ENCODE measurements around the gene EFL1.

DNA sequence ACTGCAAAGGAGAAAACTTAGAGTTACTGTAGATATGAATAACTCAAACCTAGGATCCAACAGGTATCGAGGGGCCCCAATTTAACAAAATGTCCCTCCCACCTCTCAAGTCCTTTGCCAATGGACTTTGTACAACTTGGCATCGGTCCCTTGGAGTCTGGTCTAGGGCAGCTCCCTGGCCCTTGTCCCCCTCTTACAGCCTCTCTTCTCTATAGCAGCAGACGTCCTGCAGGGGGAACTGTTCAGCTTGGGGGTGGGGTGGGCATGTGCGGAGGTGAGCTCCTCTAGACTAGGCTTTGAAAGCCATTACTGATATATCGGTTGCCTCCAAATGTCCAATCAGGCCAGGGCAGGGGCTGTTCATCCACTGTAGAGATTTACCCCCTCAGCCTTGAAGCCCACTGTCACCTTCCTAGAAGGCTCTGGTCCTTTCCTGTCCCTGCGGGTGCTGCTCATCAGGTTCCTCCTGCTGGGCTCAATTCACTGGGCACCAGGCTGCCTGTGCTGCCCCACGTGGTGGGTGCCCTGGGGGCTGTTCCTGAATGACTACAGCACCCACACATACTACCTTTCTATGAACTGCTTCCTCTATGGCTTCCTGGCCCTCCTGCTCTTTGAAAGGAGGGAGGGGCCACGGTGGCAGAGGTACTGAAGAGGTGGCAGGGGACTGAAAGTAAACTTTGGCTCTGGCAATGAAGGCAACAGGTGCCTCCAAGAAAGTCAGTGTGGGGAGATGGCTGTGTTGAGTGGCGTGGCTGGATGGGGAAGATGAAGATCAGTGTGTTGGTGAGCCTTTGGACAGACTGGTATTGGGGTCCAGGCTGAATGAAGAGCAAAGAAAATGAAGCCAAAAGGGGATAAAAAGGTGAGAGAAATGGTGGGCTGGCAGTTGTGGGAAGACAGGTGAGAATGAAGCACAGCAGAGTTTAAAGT, 137.9 kb downstream of the EFL1 start:
- TF ChIP-seq POLR2A (IDR thresholded peaks at IDR 0.05; ENCODE audit: low read length) (no peak), GATA1 (IDR thresholded peaks at IDR 0.05; ENCODE audit: low read depth, low read length) (no peak)

All from erythroblast (primary cell).